Measurements from ENCODE around the gene MEGF6. TPM values are rescaled to one million over a fixed set of nuclear protein-coding genes. Genes with fewer than 3 reads are reported as not detected.

MEGF6 gene
- total RNA-seq, 5 donors from 2014 or later (not counting 1 experiment from before 2014, with no cell fraction given), result 63.3 to 213 (median 193) TPM

GRCh38 chr1:3465935-3466321, 145.4 kb downstream of the MEGF6 start:
- H3K27ac Mint-ChIP-seq, result no peak overlapping the region
- WGBS (ENCODE audit: insufficient coverage), result 24% methylated on average over 17 of the region's 17 CpGs
- H3K27me3 Mint-ChIP-seq, result peaks cover 0 to 6% of the 10 kb centered on the region in 2 donors
- peaks cover 0 to 15% of the 10 kb centered on the region in 2 experiments for H3K27me3 ChIP-seq (replicated peaks in 1 of 2; ENCODE audit: control insufficient read depth in 2 of 2, extremely low read depth in 1 of 2, insufficient read depth in 2 of 2, low read length in 1 of 2)
- H3K9me3 ChIP-seq, result no peaks in the 10 kb centered on the region
- H3K27ac ChIP-seq (ENCODE audit: low read length), result no peak overlapping the region
- H3K9me3 Mint-ChIP-seq, result no peaks in the 10 kb centered on the region
- H3K4me3 Mint-ChIP-seq, result no peak overlapping the region
- no peak overlapping the region for H3K4me3 ChIP-seq (ENCODE audit: control insufficient read depth in 1 of 2, extremely low read depth in 1 of 2, low read length in 1 of 2)
- POLR2A ChIA-PET, result no interaction called here
- ATAC-seq (replicated peaks in 1 of 4), result no peak
- DNase-seq, result no peak
- CTCF ChIA-PET, result no interaction called here
- H3K4me1 Mint-ChIP-seq, result peaks cover 0 to 6% (median 3%) of the 10 kb centered on the region in 3 donors
- H3K36me3 Mint-ChIP-seq, result no peaks in the 10 kb centered on the region
- H3K4me1 ChIP-seq (ENCODE audit: control insufficient read depth in 1 of 2, extremely low read depth in 1 of 2, insufficient read depth in 2 of 2, low read length in 2 of 2), result no peaks in the 10 kb centered on the region
- H3K36me3 ChIP-seq (ENCODE audit: control insufficient read depth in 2 of 2, extremely low read depth in 1 of 2, insufficient read depth in 1 of 2, low read length in 1 of 2), result no peaks in the 10 kb centered on the region

GRCh38 chr1:3465091-3465934, 146.0 kb downstream of the MEGF6 start:
- Mint-ChIP-seq H3K4me3 (no peak overlapping the region), H3K9me3 (no peaks in the 10 kb centered on the region), H3K27ac (no peak overlapping the region), H3K36me3 (no peaks in the 10 kb centered on the region), H3K27me3 (peaks cover 0 to 4% of the 10 kb centered on the region in 2 donors), H3K4me1 (peaks cover 0 to 6% (median 3%) of the 10 kb centered on the region in 3 donors)
- ATAC-seq (replicated peaks in 1 of 4) (no peak), DNase-seq (no peak)
- H3K9me3 ChIP-seq, result no peaks in the 10 kb centered on the region
- ChIA-PET CTCF (no interaction called here), POLR2A (no interaction called here)
- H3K4me3 ChIP-seq (ENCODE audit: control insufficient read depth in 1 of 2, extremely low read depth in 1 of 2, low read length in 1 of 2), result no peak overlapping the region
- 71% methylated on average over 20 of the region's 28 CpGs for WGBS (ENCODE audit: insufficient coverage)
- H3K27ac ChIP-seq (ENCODE audit: low read length), result no peak overlapping the region
- no peaks in the 10 kb centered on the region for H3K36me3 ChIP-seq (ENCODE audit: control insufficient read depth in 2 of 2, extremely low read depth in 1 of 2, insufficient read depth in 1 of 2, low read length in 1 of 2)
- H3K27me3 ChIP-seq (replicated peaks in 1 of 2; ENCODE audit: control insufficient read depth in 2 of 2, extremely low read depth in 1 of 2, insufficient read depth in 2 of 2, low read length in 1 of 2), result peaks cover 0 to 11% of the 10 kb centered on the region in 2 experiments
- H3K4me1 ChIP-seq (ENCODE audit: control insufficient read depth in 1 of 2, extremely low read depth in 1 of 2, insufficient read depth in 2 of 2, low read length in 2 of 2), result no peaks in the 10 kb centered on the region

GRCh38 chr1:3464649-3465025, 146.7 kb downstream of the MEGF6 start:
- POLR2A ChIA-PET, result no interaction called here
- no peak overlapping the region for H3K4me3 ChIP-seq (ENCODE audit: control insufficient read depth in 1 of 2, extremely low read depth in 1 of 2, low read length in 1 of 2)
- H3K9me3 ChIP-seq, result no peaks in the 10 kb centered on the region
- no peak overlapping the region for H3K27ac ChIP-seq (ENCODE audit: low read length)
- Mint-ChIP-seq H3K27me3 (peaks cover 0 to 4% of the 10 kb centered on the region in 2 donors), H3K4me3 (no peak overlapping the region), H3K36me3 (no peaks in the 10 kb centered on the region), H3K4me1 (peaks cover 0 to 6% (median 3%) of the 10 kb centered on the region in 3 donors), H3K27ac (no peak overlapping the region), H3K9me3 (no peaks in the 10 kb centered on the region)
- CTCF ChIA-PET, result no interaction called here
- H3K36me3 ChIP-seq (ENCODE audit: control insufficient read depth in 2 of 2, extremely low read depth in 1 of 2, insufficient read depth in 1 of 2, low read length in 1 of 2), result no peaks in the 10 kb centered on the region
- no peak for DNase-seq
- WGBS (ENCODE audit: insufficient coverage), result 76% methylated on average over 11 of the region's 11 CpGs
- H3K4me1 ChIP-seq (ENCODE audit: control insufficient read depth in 1 of 2, extremely low read depth in 1 of 2, insufficient read depth in 2 of 2, low read length in 2 of 2), result no peaks in the 10 kb centered on the region
- H3K27me3 ChIP-seq (replicated peaks in 1 of 2; ENCODE audit: control insufficient read depth in 2 of 2, extremely low read depth in 1 of 2, insufficient read depth in 2 of 2, low read length in 1 of 2), result peaks cover 0 to 11% of the 10 kb centered on the region in 2 experiments
- ATAC-seq (replicated peaks in 1 of 4), result no peak

- Mint-ChIP-seq H3K27ac (no peak overlapping the region), H3K36me3 (no peaks in the 10 kb centered on the region), H3K27me3 (peaks cover 0 to 4% of the 10 kb centered on the region in 2 donors), H3K9me3 (no peaks in the 10 kb centered on the region), H3K4me3 (no peak overlapping the region), H3K4me1 (peaks cover 0 to 6% (median 3%) of the 10 kb centered on the region in 3 donors)
- ChIA-PET CTCF (no interaction called here), POLR2A (no interaction called here)
- H3K27ac ChIP-seq (ENCODE audit: low read length), result no peak overlapping the region
- no peaks in the 10 kb centered on the region for H3K9me3 ChIP-seq
- DNase-seq (no peak), ATAC-seq (replicated peaks in 1 of 4) (no peak)
- H3K27me3 ChIP-seq (replicated peaks in 1 of 2; ENCODE audit: control insufficient read depth in 2 of 2, extremely low read depth in 1 of 2, insufficient read depth in 2 of 2, low read length in 1 of 2), result peaks cover 0 to 11% of the 10 kb centered on the region in 2 experiments
- no peaks in the 10 kb centered on the region for H3K4me1 ChIP-seq (ENCODE audit: control insufficient read depth in 1 of 2, extremely low read depth in 1 of 2, insufficient read depth in 2 of 2, low read length in 2 of 2)
- H3K4me3 ChIP-seq (ENCODE audit: control insufficient read depth in 1 of 2, extremely low read depth in 1 of 2, low read length in 1 of 2), result no peak overlapping the region
- no peaks in the 10 kb centered on the region for H3K36me3 ChIP-seq (ENCODE audit: control insufficient read depth in 2 of 2, extremely low read depth in 1 of 2, insufficient read depth in 1 of 2, low read length in 1 of 2)
- 80% methylated on average over 18 of the region's 21 CpGs for WGBS (ENCODE audit: insufficient coverage)
Measured at GRCh38 chr1:3463891-3464648, 147.2 kb downstream of the MEGF6 start.

- Histone ChIP-seq H3K4me3 (ENCODE audit: control insufficient read depth in 1 of 2, extremely low read depth in 1 of 2, low read length in 1 of 2) (no peak overlapping the region), H3K9me3 (no peaks in the 10 kb centered on the region), H3K4me1 (ENCODE audit: control insufficient read depth in 1 of 2, extremely low read depth in 1 of 2, insufficient read depth in 2 of 2, low read length in 2 of 2) (no peaks in the 10 kb centered on the region), H3K36me3 (ENCODE audit: control insufficient read depth in 2 of 2, extremely low read depth in 1 of 2, insufficient read depth in 1 of 2, low read length in 1 of 2) (no peaks in the 10 kb centered on the region), H3K27me3 (replicated peaks in 1 of 2; ENCODE audit: control insufficient read depth in 2 of 2, extremely low read depth in 1 of 2, insufficient read depth in 2 of 2, low read length in 1 of 2) (peaks cover 0 to 9% of the 10 kb centered on the region in 2 experiments), H3K27ac (ENCODE audit: low read length) (no peak overlapping the region)
- WGBS (ENCODE audit: insufficient coverage), result 82% methylated on average over 18 of the region's 20 CpGs
- Mint-ChIP-seq H3K27me3 (peaks cover 0 to 4% of the 10 kb centered on the region in 2 donors), H3K9me3 (no peaks in the 10 kb centered on the region), H3K4me1 (peaks cover 0 to 6% (median 5%) of the 10 kb centered on the region in 3 donors), H3K36me3 (no peaks in the 10 kb centered on the region), H3K27ac (no peak overlapping the region), H3K4me3 (no peak overlapping the region)
- ChIA-PET CTCF (no interaction called here), POLR2A (no interaction called here)
- DNase-seq (no peak), ATAC-seq (replicated peaks in 1 of 4) (no peak)
Measured at GRCh38 chr1:3463408-3463863, 147.9 kb downstream of the MEGF6 start.

GRCh38 chr1:3463013-3463385, 148.3 kb downstream of the MEGF6 start:
- Histone ChIP-seq H3K9me3 (no peaks in the 10 kb centered on the region), H3K4me3 (ENCODE audit: control insufficient read depth in 1 of 2, extremely low read depth in 1 of 2, low read length in 1 of 2) (no peak overlapping the region), H3K4me1 (ENCODE audit: control insufficient read depth in 1 of 2, extremely low read depth in 1 of 2, insufficient read depth in 2 of 2, low read length in 2 of 2) (no peaks in the 10 kb centered on the region), H3K27me3 (replicated peaks in 1 of 2; ENCODE audit: control insufficient read depth in 2 of 2, extremely low read depth in 1 of 2, insufficient read depth in 2 of 2, low read length in 1 of 2) (peaks cover 0 to 9% of the 10 kb centered on the region in 2 experiments), H3K36me3 (ENCODE audit: control insufficient read depth in 2 of 2, extremely low read depth in 1 of 2, insufficient read depth in 1 of 2, low read length in 1 of 2) (no peaks in the 10 kb centered on the region), H3K27ac (ENCODE audit: low read length) (no peak overlapping the region)
- ChIA-PET POLR2A (no interaction called here), CTCF (no interaction called here)
- Mint-ChIP-seq H3K36me3 (no peaks in the 10 kb centered on the region), H3K4me3 (no peak overlapping the region), H3K9me3 (no peaks in the 10 kb centered on the region), H3K4me1 (peaks cover 0 to 6% (median 5%) of the 10 kb centered on the region in 3 donors), H3K27ac (no peak overlapping the region), H3K27me3 (peaks cover 0 to 4% of the 10 kb centered on the region in 2 donors)
- ATAC-seq (replicated peaks in 1 of 4) (no peak), DNase-seq (no peak)
- 89% methylated on average over 20 of the region's 22 CpGs for WGBS (ENCODE audit: insufficient coverage)
